A204.1 (cell line): Measurements from ENCODE around the gene ARMC5.
"Not testable (repeated sequence)": the region's sequence is repeated elsewhere in the genome, so short reads cannot be mapped to it uniquely, and the experiment has no call there.

Source experiments
- FAIRE-seq: peaks from 2 replicates; lab custom pipeline; 2012; peaks lifted over from hg19 to GRCh38; lab: Jason Lieb, UNC

ARMC5 gene

GRCh38 chr16:31458844-31459686 is at the start of gene ARMC5:
Gene ARMC5, plus strand, starts transcription at chr16:31459501. Its CDS starts 24 bp downstream, at chr16:31459525.
- peak; percentile 82 for FAIRE-seq

GRCh38 chr16:31410082-31410481 is 49.2 kb upstream of the ARMC5 start:
- FAIRE-seq = no peak

GRCh38 chr16:31411024-31411844 is 48.1 kb upstream of the ARMC5 start:
- no peak for FAIRE-seq

GRCh38 chr16:31412750-31413149 is 46.6 kb upstream of the ARMC5 start:
- no peak for FAIRE-seq

GRCh38 chr16:31413381-31413780 is 45.9 kb upstream of the ARMC5 start:
- no peak for FAIRE-seq

GRCh38 chr16:31413943-31414342 is 45.4 kb upstream of the ARMC5 start:
- no peak for FAIRE-seq

GRCh38 chr16:31414706-31415105 is 44.6 kb upstream of the ARMC5 start:
- FAIRE-seq = no peak

- FAIRE-seq = no peak
Measured at GRCh38 chr16:31416371-31416770, 42.9 kb upstream of the ARMC5 start.

- FAIRE-seq = not testable (repeated sequence)
Measured at GRCh38 chr16:31417036-31417435, 42.3 kb upstream of the ARMC5 start.

- no peak for FAIRE-seq
Measured at GRCh38 chr16:31417916-31418315, 41.4 kb upstream of the ARMC5 start.

- FAIRE-seq = no peak
Measured at GRCh38 chr16:31420037-31420436, 39.3 kb upstream of the ARMC5 start.

GRCh38 chr16:31421587-31421986 is 37.7 kb upstream of the ARMC5 start:
- no peak for FAIRE-seq

GRCh38 chr16:31423241-31423640 is 36.1 kb upstream of the ARMC5 start:
- FAIRE-seq = no peak

- FAIRE-seq = no peak
Measured at GRCh38 chr16:31423801-31424200, 35.5 kb upstream of the ARMC5 start.

- FAIRE-seq = no peak
Measured at GRCh38 chr16:31427441-31428278, 31.6 kb upstream of the ARMC5 start.

- no peak for FAIRE-seq
Measured at GRCh38 chr16:31428279-31428597, 31.1 kb upstream of the ARMC5 start, which contains the start of gene COX6A2. Gene COX6A2, minus strand, starts transcription at chr16:31428360. Its CDS starts 35 bp downstream, at chr16:31428325.

- FAIRE-seq = no peak
Measured at GRCh38 chr16:31428638-31429247, 30.6 kb upstream of the ARMC5 start.

GRCh38 chr16:31429314-31429713 is 30.0 kb upstream of the ARMC5 start:
- FAIRE-seq = no peak

- FAIRE-seq = no peak
Measured at GRCh38 chr16:31429796-31430195, 29.5 kb upstream of the ARMC5 start.

- no peak for FAIRE-seq
Measured at GRCh38 chr16:31430380-31431052, 28.8 kb upstream of the ARMC5 start.
